Muscle of back (tissue), 13 donors: ENCODE data around the gene ZNF664. TPM values are rescaled to one million over a fixed set of nuclear protein-coding genes. Genes with fewer than 3 reads are reported as not detected.

Experiments
- DNase-seq, 3 donors: peaks; one replicate each; pipeline versions ENCODE4 v3.0.0 to v3.0.0-alpha.2; 2013
- long read RNA-seq, 9 donors: transcript quantifications; one replicate each; lab custom pipeline, GENCODE V29; 2026
- polyA plus RNA-seq, 10 donors: library from polyadenylated mRNA; unstranded; fragments of 120-200 nt; gene quantifications; one replicate each; pipeline ENCODE4 v1.2.1, GENCODE V29; 2013; ENCODE audit not compliant: insufficient read length in 10 of 10

The ZNF664 gene
- 10 to 100 TPM; 35.2 to 55.0 (median 45.5) TPM for polyA plus RNA-seq
- long read RNA-seq, donor 1, full-length matches to known transcripts = 17 of 17 reads
- long read RNA-seq, donor 1, partial matches to known transcripts = 0 of 17 reads
- long read RNA-seq, donor 1, other reads (novel, unspliced or antisense) = 0 of 17 reads
- long read RNA-seq, donor 2, full-length matches to known transcripts = 5 of 5 reads
- long read RNA-seq, donor 2, partial matches to known transcripts = 0 of 5 reads
- long read RNA-seq, donor 2, other reads (novel, unspliced or antisense) = 0 of 5 reads
- long read RNA-seq, donor 3 = 0 reads
- long read RNA-seq, donor 4, full-length matches to known transcripts = 5 of 5 reads
- long read RNA-seq, donor 4, partial matches to known transcripts = 0 of 5 reads
- long read RNA-seq, donor 4, other reads (novel, unspliced or antisense) = 0 of 5 reads
- long read RNA-seq, donor 5, full-length matches to known transcripts = 7 of 7 reads
- long read RNA-seq, donor 5, partial matches to known transcripts = 0 of 7 reads
- long read RNA-seq, donor 5, other reads (novel, unspliced or antisense) = 0 of 7 reads
- long read RNA-seq, donor 6, full-length matches to known transcripts = 7 of 13 reads
- long read RNA-seq, donor 6, partial matches to known transcripts = 0 of 13 reads
- long read RNA-seq, donor 6, other reads (novel, unspliced or antisense) = 6 of 13 reads
- long read RNA-seq, donor 7, full-length matches to known transcripts = 8 of 8 reads
- long read RNA-seq, donor 7, partial matches to known transcripts = 0 of 8 reads
- long read RNA-seq, donor 7, other reads (novel, unspliced or antisense) = 0 of 8 reads
- long read RNA-seq, donor 8, full-length matches to known transcripts = 5 of 10 reads
- long read RNA-seq, donor 8, partial matches to known transcripts = 0 of 10 reads
- long read RNA-seq, donor 8, other reads (novel, unspliced or antisense) = 5 of 10 reads
- long read RNA-seq, donor 9, full-length matches to known transcripts = 3 of 3 reads
- long read RNA-seq, donor 9, partial matches to known transcripts = 0 of 3 reads
- long read RNA-seq, donor 9, other reads (novel, unspliced or antisense) = 0 of 3 reads

- peak; percentile 91 to 96 (median 93) for DNase-seq
Measured at GRCh38 chr12:123972457-123973401, at the start of gene ZNF664, which contains the start of gene CCDC92. Gene ZNF664, plus strand, starts transcription at chr12:123973215. Its CDS starts 38,930 bp downstream, at chr12:124012145. Gene CCDC92, minus strand, starts transcription at chr12:123972831. Its CDS starts 28,526 bp downstream, at chr12:123944305.

DNA sequence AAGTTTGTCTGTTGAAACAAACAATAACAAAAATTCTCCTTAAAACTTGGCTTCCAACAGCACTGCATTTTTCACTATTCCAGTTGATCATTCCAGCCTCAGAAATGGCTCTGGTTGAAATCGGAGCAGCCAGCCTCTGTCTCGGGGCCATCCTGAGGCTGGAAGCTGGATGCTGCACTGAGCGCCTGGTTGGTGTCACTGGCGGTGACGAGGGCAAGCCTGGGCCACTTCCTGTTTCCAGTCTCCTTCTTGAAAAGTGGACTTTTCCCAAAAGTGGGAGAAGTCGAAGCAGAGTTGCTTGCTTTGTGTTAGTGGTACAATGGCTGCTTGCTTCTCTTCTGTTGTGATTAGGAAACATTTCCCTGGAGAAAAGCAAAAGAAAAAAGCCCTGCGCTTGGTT lies 49.1 kb upstream of the ZNF664 start:
- DNase-seq = no peak

- no peak for DNase-seq
Measured at GRCh38 chr12:123924539-123924938, 48.5 kb upstream of the ZNF664 start.

- no peak for DNase-seq
Measured at GRCh38 chr12:123928274-123928865, 44.6 kb upstream of the ZNF664 start.

DNA sequence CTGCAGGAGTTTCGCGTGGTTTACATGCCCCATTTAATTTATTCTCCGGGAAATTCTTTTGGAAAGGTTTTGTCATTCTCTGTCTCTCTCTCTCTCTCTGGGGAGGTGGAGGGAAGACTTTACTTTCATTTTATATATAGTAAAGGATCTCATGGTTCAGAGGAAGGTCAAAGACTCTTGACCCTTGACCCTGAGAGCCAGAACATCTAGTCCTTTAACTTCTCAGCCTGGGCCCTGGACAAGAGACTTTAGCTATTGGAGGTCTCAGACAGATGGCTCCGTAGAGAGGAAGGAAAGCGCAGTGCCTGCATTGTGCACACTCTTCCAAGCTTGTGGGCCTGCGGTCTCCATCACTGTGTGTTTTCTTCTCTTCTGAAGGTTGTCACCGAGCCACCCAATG lies 44.1 kb upstream of the ZNF664 start:
- no peak for DNase-seq

GRCh38 chr12:123929946-123930583 lies 43.0 kb upstream of the ZNF664 start:
- no peak for DNase-seq

GRCh38 chr12:123931686-123932321 lies 41.2 kb upstream of the ZNF664 start:
- DNase-seq = no peak

GRCh38 chr12:123933214-123933613 lies 39.8 kb upstream of the ZNF664 start:
- DNase-seq = no peak

GRCh38 chr12:123934016-123934620 lies 38.9 kb upstream of the ZNF664 start:
- no peak for DNase-seq

DNA sequence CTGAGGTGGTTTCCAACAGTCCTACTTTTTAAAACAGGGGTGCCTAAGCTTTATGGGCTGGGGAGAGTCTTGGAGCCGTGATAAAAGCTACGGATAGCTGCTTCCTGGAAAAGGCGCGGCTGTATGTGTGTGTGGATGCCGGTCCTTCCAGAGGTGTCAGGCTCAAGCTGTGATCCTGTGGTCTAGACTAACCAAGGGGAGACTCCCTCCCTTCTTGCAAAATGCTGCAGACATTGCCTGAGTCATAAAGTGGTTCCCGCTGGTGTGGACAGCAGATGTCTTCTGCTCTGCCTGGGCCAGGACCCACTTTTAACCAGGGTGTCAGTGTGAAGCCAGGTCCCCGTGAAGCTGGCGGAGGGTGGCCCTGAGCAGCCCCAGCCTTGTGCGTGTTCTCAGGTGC lies 38.2 kb upstream of the ZNF664 start:
- DNase-seq = no peak

DNA sequence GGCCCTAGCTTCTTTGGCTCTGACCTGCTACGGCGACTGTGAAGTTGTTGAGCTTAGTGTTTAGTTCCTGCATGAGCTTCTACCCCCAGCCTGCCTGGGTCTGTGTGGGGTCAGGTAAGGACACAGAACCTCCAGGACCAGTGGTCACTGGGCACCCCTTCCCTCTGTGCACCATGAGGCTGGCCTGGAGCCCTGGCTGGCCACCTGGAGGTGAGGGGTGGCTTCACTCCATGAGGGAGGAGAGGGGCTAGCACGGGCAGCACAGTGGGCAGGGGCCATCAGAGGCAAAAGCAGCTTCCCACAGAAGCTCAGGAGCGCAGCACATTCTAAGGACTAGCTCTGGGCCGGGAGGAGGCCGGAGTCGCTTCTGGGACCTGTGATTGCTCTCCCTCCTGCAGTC lies 37.1 kb upstream of the ZNF664 start:
- DNase-seq = no peak

GRCh38 chr12:123936471-123936870 lies 36.5 kb upstream of the ZNF664 start:
- no peak for DNase-seq

DNA sequence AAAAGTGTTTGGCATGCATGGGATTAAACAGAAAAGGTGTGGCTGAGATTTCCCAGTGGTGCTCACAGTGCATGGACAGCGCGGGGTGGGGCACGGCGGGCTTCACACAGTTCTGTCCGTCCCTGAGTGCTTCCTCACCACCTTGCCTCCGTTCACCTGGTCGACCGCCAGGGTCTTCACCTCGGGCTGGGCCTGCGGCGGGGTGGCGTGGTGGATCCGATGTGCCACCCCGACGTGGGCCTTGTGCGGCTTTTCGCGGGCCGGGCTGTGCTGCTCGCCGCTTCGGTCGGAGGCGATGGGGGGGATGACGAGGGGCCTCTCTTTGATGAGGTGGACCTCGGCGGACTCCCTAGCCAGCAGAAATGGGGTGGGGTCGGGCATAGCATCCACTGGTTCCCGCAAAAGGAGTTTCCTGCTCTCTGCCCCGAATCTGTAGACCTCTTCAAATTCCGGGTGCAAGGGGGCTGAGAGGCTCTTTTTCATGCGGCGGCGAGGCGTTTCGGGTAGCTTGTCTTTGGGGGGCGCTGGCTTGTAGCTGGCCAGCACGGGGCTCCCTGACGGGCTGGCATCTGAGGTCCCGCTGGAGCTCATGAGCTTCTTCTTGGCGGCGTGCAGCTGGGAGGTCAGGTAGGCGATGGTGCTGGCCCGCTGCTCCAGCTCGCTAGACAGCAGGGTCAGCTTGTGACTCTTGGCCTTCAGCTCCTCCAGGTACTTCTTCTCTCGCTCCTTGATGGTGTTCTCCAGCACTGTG lies 35.9 kb upstream of the ZNF664 start:
- DNase-seq = no peak

DNA sequence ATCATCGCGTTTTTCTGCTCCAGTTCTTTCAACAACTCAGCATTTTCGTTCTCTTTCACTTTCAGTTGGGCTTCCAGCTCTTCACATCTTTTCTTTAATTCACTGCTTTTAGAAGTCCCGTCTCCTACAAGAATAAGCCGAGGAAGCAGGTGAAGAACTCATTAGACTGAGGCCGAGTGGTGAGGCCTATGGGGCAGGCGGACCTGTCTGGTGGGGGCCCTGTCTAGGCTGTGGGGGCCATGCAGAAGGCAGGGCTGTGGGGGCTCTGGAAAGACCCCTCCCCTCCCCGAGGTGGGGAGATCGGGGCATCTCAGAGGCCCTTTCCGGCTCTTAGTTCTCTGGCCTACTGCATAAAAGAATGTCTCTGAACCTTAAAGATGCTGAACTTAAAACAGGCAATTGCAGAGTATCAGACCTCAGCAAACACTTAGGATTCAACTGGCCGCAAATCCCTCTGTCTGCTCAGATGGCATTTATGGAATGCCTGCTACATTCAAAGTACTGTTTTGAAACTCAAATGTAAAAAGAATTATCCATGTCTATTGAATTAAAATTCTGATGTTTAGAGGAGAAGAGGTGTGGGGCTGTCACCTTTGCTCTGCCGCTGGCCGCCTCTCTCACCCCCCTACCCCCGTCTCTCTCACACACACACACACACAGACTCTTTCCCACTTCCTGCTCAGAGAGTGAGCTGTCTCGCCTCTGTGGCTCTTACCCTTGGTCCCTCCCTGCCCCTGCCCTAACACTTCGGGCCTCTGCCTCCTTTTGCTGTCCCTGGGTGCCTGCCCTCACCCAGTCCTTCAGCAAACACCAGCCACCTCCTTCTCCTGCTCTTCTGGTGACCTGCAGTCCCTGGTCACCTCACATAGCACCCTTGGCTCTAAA lies 35.1 kb upstream of the ZNF664 start:
- no peak for DNase-seq

DNA sequence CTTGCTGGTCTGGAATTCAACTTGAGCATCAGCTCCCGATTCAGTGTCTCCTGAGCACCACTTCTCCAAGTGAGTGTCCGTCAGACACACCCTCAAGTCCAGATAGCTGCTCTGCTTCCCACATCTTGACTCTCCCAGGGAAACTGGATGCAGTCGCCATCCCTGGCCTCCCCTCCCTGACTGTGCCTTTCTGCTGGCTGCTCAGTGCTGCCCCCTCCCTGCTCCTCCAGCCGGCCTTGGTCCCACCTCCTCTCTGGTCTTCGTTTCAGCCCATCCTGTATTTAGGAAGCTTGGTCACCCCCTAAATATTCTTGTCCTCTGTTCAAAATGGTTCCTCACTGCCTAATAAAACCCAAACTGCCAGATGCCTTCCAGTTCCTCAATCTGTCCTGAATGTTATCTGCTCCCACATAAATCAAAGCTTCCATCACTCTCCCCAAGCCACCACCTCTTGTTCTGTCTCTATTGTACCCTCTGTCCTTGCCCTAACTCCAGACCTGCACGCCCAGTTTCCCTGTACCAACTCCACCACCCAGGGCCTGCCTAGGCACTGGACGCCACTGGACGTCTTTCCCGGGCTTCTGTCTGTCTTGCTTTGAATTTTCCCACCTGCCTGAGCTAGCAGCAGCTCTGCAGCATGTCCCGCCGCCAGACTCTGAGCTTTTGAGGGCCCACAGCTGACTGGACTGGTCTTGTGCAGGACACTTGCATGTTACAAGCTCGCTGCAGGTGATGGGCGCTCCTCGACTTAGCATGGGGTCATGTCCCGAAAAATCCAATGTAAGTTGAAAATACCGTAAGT lies 34.1 kb upstream of the ZNF664 start:
- DNase-seq = no peak
